SK-N-MC (cell line): Measurements from ENCODE around the gene DGKI.

Source experiments
- DNase-seq: peaks from one replicate; pipeline ENCODE4 v3.0.0-alpha.2; 2011; ENCODE audit warnings: low read depth, low spot score
- H3K27ac ChIP-seq: fragments of 200-600 bp; sonication (generic); 2 replicates; pipeline ENCODE4 v1.5.1; 2016; ENCODE audit warnings: mixed run types
- H3K36me3 ChIP-seq: fragments of 200-600 bp; sonication (generic); 2 replicates; pipeline ENCODE4 v1.6.1; 2017; ENCODE audit warnings: antibody characterized with exemption, low read length, mixed read lengths; ENCODE audit not compliant: insufficient read depth
- H3K4me3 ChIP-seq: fragments of 200-600 bp; sonication (generic); 2 replicates; pipeline ENCODE4 v1.5.1; 2016
- H3K9ac ChIP-seq: fragments of 200-600 bp; sonication (generic); 2 replicates; pipeline ENCODE4 v1.8.0; 2017; ENCODE audit warnings: mixed run types, mixed read lengths; ENCODE audit not compliant: insufficient read length
- H3K9me3 ChIP-seq: fragments of 200-600 bp; sonication (generic); 2 replicates; pipeline ENCODE4 v1.6.1; 2017; ENCODE audit warnings: low read depth, mild to moderate bottlenecking, antibody characterized with exemption, low read length, moderate library complexity, mixed read lengths
- EZH2 ChIP-seq: fragments of 200-600 bp; sonication (generic); IDR thresholded peaks from one replicate; pipeline ENCODE4 v1.6.1; 2017; ENCODE audit warnings: antibody characterized with exemption
- FOXP2 ChIP-seq: optimal IDR thresholded peaks from 2 replicates; pipeline ENCODE3; 2011; ENCODE audit warnings: mild to moderate bottlenecking, moderate library complexity; ENCODE audit not compliant: insufficient read depth; ENCODE audit errors: extremely low read length, control extremely low read depth
- POLR2AphosphoS5 ChIP-seq: IDR thresholded peaks from 2 replicates; pipeline ENCODE4 v1.6.1; 2012; ENCODE audit warnings: mild to moderate bottlenecking, low read depth, low read length, borderline replicate concordance

DGKI gene

GRCh38 chr7:137652721-137653120 is 194.1 kb downstream of the DGKI start:
- no peak for DNase-seq
- Histone ChIP-seq H3K4me3 (no peak overlapping the region), H3K27ac (no peak overlapping the region), H3K9ac (no peak overlapping the region), H3K36me3 (no peaks in the 10 kb centered on the region), H3K9me3 (no peaks in the 10 kb centered on the region)
- TF ChIP-seq POLR2AphosphoS5 (no peak), FOXP2 (no peak), EZH2 (no peak)

DNA sequence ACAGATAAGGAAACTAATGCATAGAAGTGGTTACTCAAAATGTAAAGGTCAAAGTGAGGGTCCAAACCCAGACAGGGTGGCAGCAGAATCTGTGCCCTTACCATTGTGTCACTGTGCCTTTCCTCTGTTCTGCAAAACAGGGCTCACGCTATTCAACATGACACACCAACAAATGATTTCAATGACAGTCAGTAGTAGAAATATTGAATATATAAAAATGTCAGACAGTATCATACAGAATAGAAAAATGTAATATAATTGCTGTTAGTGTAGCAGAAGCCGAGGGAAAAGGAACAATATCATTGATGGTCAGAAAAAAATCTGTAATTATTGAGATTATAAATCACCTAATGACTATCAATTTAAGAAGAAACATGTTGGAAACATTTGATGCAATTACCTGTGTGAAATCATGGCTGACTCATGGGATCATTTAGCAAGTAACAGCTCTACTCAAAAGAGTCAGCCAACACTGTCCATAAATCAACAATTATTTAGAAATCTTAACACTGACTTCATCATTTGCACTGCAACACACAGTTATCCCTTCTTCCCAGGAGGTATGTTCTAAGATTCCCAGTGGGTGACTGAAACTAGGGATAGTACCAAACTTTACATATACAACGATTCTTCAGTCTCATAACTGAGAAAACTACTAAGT is 198.7 kb downstream of the DGKI start:
- Histone ChIP-seq H3K27ac (no peak overlapping the region), H3K9ac (no peak overlapping the region), H3K4me3 (no peak overlapping the region), H3K36me3 (no peaks in the 10 kb centered on the region), H3K9me3 (no peaks in the 10 kb centered on the region)
- DNase-seq = no peak
- no peak for TF ChIP-seq FOXP2
- TF ChIP-seq EZH2 = no peak
- TF ChIP-seq POLR2AphosphoS5 = no peak

DNA sequence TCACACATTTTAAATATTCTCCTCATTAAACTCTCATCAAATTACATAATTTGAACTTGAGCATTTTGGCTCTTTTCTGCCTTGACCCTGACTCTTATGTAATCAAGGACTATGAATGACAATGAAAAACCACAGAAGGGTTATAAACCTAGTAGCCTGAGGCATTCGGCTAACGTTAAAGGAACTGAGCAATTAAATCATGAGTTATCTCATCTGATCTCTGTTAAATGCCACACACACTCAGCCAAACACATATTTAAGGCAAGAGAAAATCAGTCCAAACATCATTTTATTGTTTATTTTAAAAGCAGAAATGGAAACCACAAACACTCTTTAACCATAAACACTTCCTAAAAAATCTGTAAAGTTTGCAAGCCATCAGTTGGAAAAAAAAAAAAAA is 204.3 kb downstream of the DGKI start:
- Histone ChIP-seq H3K9me3 (no peaks in the 10 kb centered on the region), H3K36me3 (no peaks in the 10 kb centered on the region), H3K9ac (no peak overlapping the region), H3K27ac (no peak overlapping the region), H3K4me3 (no peak overlapping the region)
- no peak for TF ChIP-seq EZH2
- no peak for TF ChIP-seq POLR2AphosphoS5
- no peak for TF ChIP-seq FOXP2
- DNase-seq = peak; percentile 67

DNA sequence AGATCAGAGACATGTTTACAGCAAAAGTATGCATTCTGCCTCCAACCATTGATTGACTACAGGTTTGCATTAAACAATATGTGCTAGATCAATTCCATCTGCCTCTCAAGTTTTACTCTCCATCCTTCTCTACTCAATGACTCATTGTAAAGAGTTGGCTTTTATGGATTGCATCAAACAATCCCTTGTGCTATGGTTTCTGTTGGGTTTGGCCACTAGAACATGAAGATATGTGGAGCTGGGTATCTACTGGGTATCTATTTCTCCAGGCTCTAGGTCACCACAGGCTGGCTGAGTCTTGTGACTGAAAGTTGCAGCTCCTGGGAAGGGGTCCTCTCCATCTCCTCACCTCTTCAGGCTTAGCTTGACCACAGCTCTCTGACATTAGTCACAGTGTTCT is 204.7 kb downstream of the DGKI start:
- no peak overlapping the region for H3K27ac ChIP-seq
- H3K9me3 ChIP-seq = no peaks in the 10 kb centered on the region
- TF ChIP-seq POLR2AphosphoS5 = no peak
- TF ChIP-seq FOXP2 = no peak
- no peak for TF ChIP-seq EZH2
- DNase-seq = no peak
- H3K36me3 ChIP-seq = no peaks in the 10 kb centered on the region
- H3K9ac ChIP-seq = no peak overlapping the region
- no peak overlapping the region for H3K4me3 ChIP-seq

- H3K27ac ChIP-seq = no peak overlapping the region
- no peaks in the 10 kb centered on the region for H3K9me3 ChIP-seq
- DNase-seq = no peak
- H3K4me3 ChIP-seq = no peak overlapping the region
- no peak for TF ChIP-seq POLR2AphosphoS5
- TF ChIP-seq FOXP2 = no peak
- no peak for TF ChIP-seq EZH2
- no peaks in the 10 kb centered on the region for H3K36me3 ChIP-seq
- no peak overlapping the region for H3K9ac ChIP-seq
Measured at GRCh38 chr7:137636376-137636775, 210.4 kb downstream of the DGKI start.

DNA sequence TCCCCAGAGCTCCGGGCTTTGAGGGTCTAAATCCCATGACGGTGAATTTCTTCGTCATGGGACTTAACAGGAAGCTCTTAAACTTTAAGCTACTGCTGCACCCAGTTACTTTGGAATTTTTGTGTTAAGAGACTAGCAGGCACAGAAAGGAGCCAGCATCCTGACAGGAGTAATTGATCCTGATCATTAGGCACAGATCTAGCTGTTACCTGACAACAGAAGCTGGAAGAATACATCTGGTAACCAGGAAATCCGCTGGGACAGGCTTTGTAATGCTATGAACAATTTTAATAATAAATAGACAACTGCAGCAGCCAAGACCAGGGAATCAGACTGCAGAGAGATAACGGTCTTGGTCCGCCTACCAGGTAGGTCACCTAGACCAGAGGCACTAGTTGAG is 210.9 kb downstream of the DGKI start:
- TF ChIP-seq POLR2AphosphoS5 (no peak), FOXP2 (no peak), EZH2 (no peak)
- DNase-seq = no peak
- no peaks in the 10 kb centered on the region for H3K9me3 ChIP-seq

DNA sequence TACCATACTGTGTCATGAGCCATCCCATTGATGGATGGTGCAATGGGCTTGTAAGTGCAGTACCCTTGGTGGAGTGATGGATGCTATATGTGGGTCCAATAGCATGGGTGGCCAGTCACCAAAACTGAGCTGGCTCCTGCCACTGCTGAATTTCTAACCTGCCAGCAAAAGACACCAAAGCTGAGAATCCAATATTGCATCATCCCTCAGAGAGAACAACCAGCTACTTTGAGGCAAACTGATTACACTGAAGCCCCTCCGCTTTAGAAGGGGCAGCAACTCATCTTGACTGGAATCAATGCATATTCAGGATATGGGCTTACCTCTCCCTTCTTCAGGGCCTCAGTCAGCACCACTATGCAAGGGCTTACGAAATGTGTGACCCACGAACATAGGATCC is 211.6 kb downstream of the DGKI start:
- Histone ChIP-seq H3K4me3 (no peak overlapping the region), H3K27ac (no peak overlapping the region), H3K9me3 (no peaks in the 10 kb centered on the region), H3K9ac (no peak overlapping the region), H3K36me3 (no peaks in the 10 kb centered on the region)
- no peak for DNase-seq
- TF ChIP-seq POLR2AphosphoS5 (no peak), FOXP2 (no peak), EZH2 (no peak)

More for the DNA sequence above, 210.9 kb downstream of the DGKI start:
- H3K36me3 ChIP-seq = no peaks in the 10 kb centered on the region
- H3K27ac ChIP-seq = no peak overlapping the region
- no peak overlapping the region for H3K4me3 ChIP-seq
- no peak overlapping the region for H3K9ac ChIP-seq

DNA sequence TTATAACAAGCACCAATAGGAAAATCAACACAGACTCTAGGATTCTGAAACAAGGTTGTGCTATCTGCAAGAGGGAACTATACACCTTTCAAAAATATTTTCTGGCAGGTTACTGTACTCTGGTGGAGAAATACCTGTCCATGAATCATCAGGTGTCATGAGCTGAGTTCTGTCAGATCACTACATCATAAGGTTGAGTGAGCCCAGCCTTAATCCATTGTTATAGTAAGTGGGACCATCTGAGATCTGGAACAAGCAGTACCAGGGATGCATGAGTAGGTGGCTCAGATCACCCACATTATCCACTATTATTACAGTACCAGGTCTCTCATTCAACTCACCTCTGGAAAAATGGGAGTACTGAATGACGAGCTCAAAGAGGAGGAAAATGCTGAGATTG is 212.4 kb downstream of the DGKI start:
- no peak overlapping the region for H3K9ac ChIP-seq
- no peak for DNase-seq
- H3K4me3 ChIP-seq = no peak overlapping the region
- H3K27ac ChIP-seq = no peak overlapping the region
- no peaks in the 10 kb centered on the region for H3K9me3 ChIP-seq
- no peak for TF ChIP-seq FOXP2
- TF ChIP-seq EZH2 = no peak
- no peak for TF ChIP-seq POLR2AphosphoS5
- H3K36me3 ChIP-seq = no peaks in the 10 kb centered on the region

GRCh38 chr7:137633133-137633532 is 213.6 kb downstream of the DGKI start:
- no peak for DNase-seq
- Histone ChIP-seq H3K36me3 (no peaks in the 10 kb centered on the region), H3K4me3 (no peak overlapping the region), H3K9ac (no peak overlapping the region), H3K27ac (no peak overlapping the region), H3K9me3 (no peaks in the 10 kb centered on the region)
- TF ChIP-seq FOXP2 (no peak), EZH2 (no peak), POLR2AphosphoS5 (no peak)

GRCh38 chr7:137628216-137628615 is 218.6 kb downstream of the DGKI start:
- TF ChIP-seq FOXP2 = no peak
- TF ChIP-seq EZH2 = no peak
- TF ChIP-seq POLR2AphosphoS5 = no peak
- DNase-seq = no peak
- no peaks in the 10 kb centered on the region for H3K9me3 ChIP-seq
- no peak overlapping the region for H3K27ac ChIP-seq
- H3K9ac ChIP-seq = no peak overlapping the region
- no peaks in the 10 kb centered on the region for H3K36me3 ChIP-seq
- no peak overlapping the region for H3K4me3 ChIP-seq
